CD8-positive, alpha-beta memory T cell (primary cell): ENCODE results near the gene SERPING1. TPM values are rescaled to one million over a fixed set of nuclear protein-coding genes. Genes with fewer than 3 reads are reported as not detected.
"Not testable (repeated sequence)": the region's sequence is repeated elsewhere in the genome, so short reads cannot be mapped to it uniquely, and the experiment has no call there.

ENCODE experiments used
- CTCF ChIA-PET: fragments of 350-600 bp; sonication (Branson Sonifier 250); formaldehyde crosslinking; loops from one replicate; lab custom pipeline; 2021; ENCODE audit warnings: antibody characterized with exemption; lab: Charles Lee
- POLR2A ChIA-PET: fragments of 350-600 bp; sonication (Branson Sonifier 250); formaldehyde crosslinking; loops from one replicate; lab custom pipeline; 2021; ENCODE audit warnings: antibody characterized with exemption; lab: Charles Lee
- DNase-seq, 5 donors: peaks; one replicate each; pipeline versions ENCODE4 v3.0.0 to v3.0.0-alpha.2; 2020 to 2022; ENCODE audit warnings: mixed read lengths in 1 of 5
- H3K27ac ChIP-seq: one replicate; pipeline ENCODE4 v1.7.0; 2013; ENCODE audit warnings: low read depth, mild to moderate bottlenecking, low read length, moderate library complexity
- H3K27me3 ChIP-seq: 2 replicates; pipeline ENCODE4 v1.7.0; 2013; ENCODE audit warnings: low read length, mild to moderate bottlenecking; ENCODE audit not compliant: insufficient read depth, poor library complexity, severe bottlenecking
- H3K36me3 ChIP-seq: 2 replicates; pipeline ENCODE4 v1.7.0; 2013; ENCODE audit warnings: mild to moderate bottlenecking, low read length, moderate library complexity; ENCODE audit not compliant: insufficient read depth
- H3K4me1 ChIP-seq: 2 replicates; pipeline ENCODE4 v1.7.0; 2013; ENCODE audit warnings: mild to moderate bottlenecking, low read length, moderate library complexity; ENCODE audit not compliant: insufficient read depth
- H3K4me3 ChIP-seq: 2 replicates; pipeline ENCODE4 v1.7.0; 2013; ENCODE audit warnings: mild to moderate bottlenecking, low read length
- H3K9me3 ChIP-seq: 2 replicates; pipeline ENCODE4 v1.7.0; 2013; ENCODE audit warnings: mild to moderate bottlenecking, low read length
- H3K27ac Mint-ChIP-seq, 8 donors: one replicate each; pipeline ENCODE4 v1.8.0; 2020 to 2021; ENCODE audit warnings: mixed read lengths in 8 of 8, mild to moderate bottlenecking in 6 of 8, inconsistent platforms in 3 of 8, moderate library complexity in 3 of 8
- H3K27me3 Mint-ChIP-seq, 2 donors: one replicate each; pipeline ENCODE4 v1.8.0; 2020 to 2021; ENCODE audit warnings: mixed read lengths in 2 of 2, mild to moderate bottlenecking in 1 of 2, moderate library complexity in 1 of 2
- H3K36me3 Mint-ChIP-seq, 3 donors: one replicate each; pipeline ENCODE4 v1.8.0; 2020 to 2021; ENCODE audit warnings: mixed read lengths in 3 of 3, inconsistent platforms in 1 of 3, mild to moderate bottlenecking in 1 of 3
- H3K4me1 Mint-ChIP-seq, 3 donors: one replicate each; pipeline ENCODE4 v1.8.0; 2020 to 2021; ENCODE audit warnings: mixed read lengths in 3 of 3, inconsistent platforms in 1 of 3, mild to moderate bottlenecking in 1 of 3
- H3K4me3 Mint-ChIP-seq, 7 donors: one replicate each; pipeline ENCODE4 v1.8.0; 2020 to 2021; ENCODE audit warnings: mixed read lengths in 7 of 7, mild to moderate bottlenecking in 6 of 7, moderate library complexity in 4 of 7, inconsistent platforms in 2 of 7
- H3K9me3 Mint-ChIP-seq, 5 donors: one replicate each; pipeline ENCODE4 v1.8.0; 2020 to 2022; ENCODE audit warnings: mixed read lengths in 5 of 5, mild to moderate bottlenecking in 3 of 5, moderate library complexity in 2 of 5, inconsistent platforms in 1 of 5
- polyA plus RNA-seq: library from polyadenylated mRNA; unstranded; fragments of 300-500 nt; fragmentation: Illumina TruSeq; gene quantifications from one replicate; pipeline ENCODE4 v1.2.3, GENCODE V29; 2021
- total RNA-seq, 2 experiments: library from RNA; stranded (reverse); gene quantifications; one replicate each; pipeline ENCODE4 v1.2.3, GENCODE V29; 2021

Gene SERPING1
- total and polyA plus RNA-seq, 3 experiments from 2014 or later = not detected

DNA sequence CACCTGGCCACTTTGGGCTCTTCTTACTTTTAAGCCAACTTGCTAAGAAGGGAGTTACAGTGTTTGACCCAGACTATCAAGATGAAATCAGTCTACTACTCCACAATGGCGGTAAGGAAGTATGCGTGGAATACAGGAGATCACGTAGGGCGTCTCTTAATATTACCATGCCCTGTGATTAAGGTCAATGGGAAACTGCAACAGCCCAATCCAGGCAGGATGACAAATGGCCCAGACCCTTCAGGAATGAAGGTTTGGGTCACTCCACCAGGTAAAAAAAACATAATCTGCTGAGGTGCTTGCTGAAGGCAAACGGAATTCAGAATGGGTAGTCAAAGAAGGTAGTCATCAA, 53.2 kb downstream of the SERPING1 start:
- Histone ChIP-seq H3K36me3 (no peaks in the 10 kb centered on the region), H3K27me3 (peaks cover 31% of the 10 kb centered on the region), H3K4me1 (peaks cover 19% of the 10 kb centered on the region), H3K9me3 (no peaks in the 10 kb centered on the region), H3K4me3 (no peak overlapping the region), H3K27ac (no peak overlapping the region)
- POLR2A ChIA-PET = no interaction called here
- Mint-ChIP-seq H3K4me1 (peaks cover 29 to 62% (median 33%) of the 10 kb centered on the region in 3 donors), H3K27ac (peak overlapping the region in 6 of 8 donors; percentile 86 to 98 (median 94)), H3K9me3 (no peaks in the 10 kb centered on the region), H3K27me3 (peaks cover 33 to 34% of the 10 kb centered on the region in 2 donors), H3K36me3 (peaks cover 0 to 4% (median 0%) of the 10 kb centered on the region in 3 donors), H3K4me3 (peak overlapping the region in 3 of 7 donors; percentile 8 to 75 (median 12))
- CTCF ChIA-PET = interaction anchor here (1.0 to 1.8 kb wide), 2 partner anchors 10 to 17 kb away, joined by 3 to 5 read pairs; no protein-coding TSS in a partner anchor
- DNase-seq = no peak

DNA sequence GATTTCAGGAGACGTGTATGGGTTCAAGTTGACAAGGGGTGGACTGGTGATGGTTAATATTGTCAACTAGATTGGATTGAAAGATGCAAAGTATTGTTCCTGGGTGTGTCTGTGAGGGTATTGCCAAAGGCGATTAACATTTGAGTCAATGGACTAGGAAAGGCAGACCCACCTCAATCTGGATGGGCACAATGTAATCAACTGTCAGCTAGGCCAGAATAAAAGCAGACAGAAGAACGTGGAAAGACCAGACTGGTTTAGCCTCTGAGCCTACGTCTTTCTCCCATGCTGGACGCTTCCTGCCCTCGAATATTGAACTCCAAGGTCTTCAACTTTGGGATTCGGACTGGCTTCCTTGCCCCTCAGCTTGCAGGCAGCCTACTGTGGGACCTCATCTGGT, 53.9 kb downstream of the SERPING1 start:
- Mint-ChIP-seq H3K4me1 (peaks cover 29 to 56% (median 33%) of the 10 kb centered on the region in 3 donors), H3K27ac (peak overlapping the region in 6 of 8 donors; percentile 81 to 98 (median 90)), H3K36me3 (peaks cover 0 to 4% (median 0%) of the 10 kb centered on the region in 3 donors), H3K27me3 (peaks cover 27 to 29% of the 10 kb centered on the region in 2 donors), H3K4me3 (peak overlapping the region in 2 of 7 donors; percentile 46 to 75), H3K9me3 (no peaks in the 10 kb centered on the region)
- H3K27ac ChIP-seq = no peak overlapping the region
- POLR2A ChIA-PET = no interaction called here
- no peak for DNase-seq
- H3K4me3 ChIP-seq = no peak overlapping the region
- H3K9me3 ChIP-seq = no peaks in the 10 kb centered on the region
- H3K36me3 ChIP-seq = no peaks in the 10 kb centered on the region
- CTCF ChIA-PET = interaction anchor here (0.8 to 0.9 kb wide), 2 partner anchors 150 to 193 kb away, joined by 3 to 4 read pairs; no protein-coding TSS in a partner anchor
- peaks cover 19% of the 10 kb centered on the region for H3K4me1 ChIP-seq
- peaks cover 25% of the 10 kb centered on the region for H3K27me3 ChIP-seq

DNA sequence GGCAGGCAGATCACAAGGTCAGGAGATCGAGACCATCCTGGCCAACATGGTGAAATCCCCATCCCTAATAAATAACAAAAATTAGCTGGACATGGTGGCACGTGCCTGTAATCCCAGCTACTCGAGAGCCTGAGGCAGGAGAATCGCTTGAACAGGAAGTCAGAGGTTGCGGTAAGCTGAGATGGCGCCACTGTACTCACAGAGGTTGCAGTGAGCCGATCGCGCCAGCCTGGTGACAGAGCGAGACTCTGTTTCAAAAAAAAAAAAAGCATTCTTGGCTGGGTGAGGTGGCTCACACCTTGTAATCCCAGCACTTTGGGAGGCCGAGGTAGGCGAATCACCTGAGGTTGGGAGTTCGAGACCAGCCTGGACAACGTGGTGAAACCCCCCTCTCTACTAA, 54.7 kb downstream of the SERPING1 start:
- Mint-ChIP-seq H3K27me3 (peaks cover 19 to 21% of the 10 kb centered on the region in 2 donors), H3K4me1 (peaks cover 29 to 54% (median 42%) of the 10 kb centered on the region in 3 donors), H3K27ac (peak overlapping the region in 7 of 8 donors; percentile 46 to 97 (median 87)), H3K4me3 (peak overlapping the region in 6 of 7 donors; percentile 41 to 75 (median 66))
- H3K27me3 ChIP-seq = peaks cover 17% of the 10 kb centered on the region
- not testable (repeated sequence) for H3K9me3 Mint-ChIP-seq, H3K27ac ChIP-seq, H3K9me3 ChIP-seq, H3K4me3 ChIP-seq, H3K36me3 Mint-ChIP-seq, H3K36me3 ChIP-seq
- peak in 4 of 5 donors; percentile 29 to 51 (median 41) for DNase-seq
- POLR2A ChIA-PET = interaction anchor here (1.2 kb wide), 1 partner anchor 11 kb away, joined by 5 read pairs; no protein-coding TSS in a partner anchor
- CTCF ChIA-PET = interaction anchor here (0.8 kb wide), 1 partner anchor 194 kb away, joined by 4 read pairs; no protein-coding TSS in a partner anchor
- peaks cover 27% of the 10 kb centered on the region for H3K4me1 ChIP-seq

DNA sequence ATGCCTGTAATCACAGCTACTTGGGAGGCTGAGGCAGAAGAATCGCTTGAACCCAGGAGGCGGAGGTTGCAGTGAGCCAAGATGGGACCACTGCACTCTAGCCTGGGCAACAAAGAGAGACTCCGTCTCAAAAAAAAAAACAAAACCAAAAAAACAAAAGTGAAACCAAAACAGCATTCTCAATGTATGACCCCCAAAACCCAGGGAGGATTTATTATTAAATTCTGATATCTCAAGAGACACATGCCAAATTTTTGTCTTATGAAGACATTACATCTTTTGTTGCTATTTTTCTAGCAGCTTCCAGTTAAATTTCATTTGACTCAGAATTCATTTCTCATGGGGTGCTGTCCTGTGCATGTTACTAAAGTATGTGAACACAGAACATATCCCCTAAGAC, 55.2 kb downstream of the SERPING1 start:
- Histone ChIP-seq H3K27ac (no peak overlapping the region), H3K9me3 (no peaks in the 10 kb centered on the region), H3K4me1 (peaks cover 27% of the 10 kb centered on the region), H3K36me3 (no peaks in the 10 kb centered on the region), H3K27me3 (peaks cover 12% of the 10 kb centered on the region), H3K4me3 (no peak overlapping the region)
- Mint-ChIP-seq H3K4me3 (peak overlapping the region in 6 of 7 donors; percentile 41 to 75 (median 66)), H3K9me3 (no peaks in the 10 kb centered on the region), H3K36me3 (peaks cover 0 to 7% (median 0%) of the 10 kb centered on the region in 3 donors), H3K4me1 (peaks cover 32 to 54% (median 46%) of the 10 kb centered on the region in 3 donors), H3K27me3 (peaks cover 14 to 17% of the 10 kb centered on the region in 2 donors), H3K27ac (peak overlapping the region in 6 of 8 donors; percentile 61 to 97 (median 87))
- no peak for DNase-seq
- ChIA-PET POLR2A (interaction anchor here (1.2 kb wide), 1 partner anchor 12 kb away, joined by 5 read pairs; no protein-coding TSS in a partner anchor), CTCF (no interaction called here)

DNA sequence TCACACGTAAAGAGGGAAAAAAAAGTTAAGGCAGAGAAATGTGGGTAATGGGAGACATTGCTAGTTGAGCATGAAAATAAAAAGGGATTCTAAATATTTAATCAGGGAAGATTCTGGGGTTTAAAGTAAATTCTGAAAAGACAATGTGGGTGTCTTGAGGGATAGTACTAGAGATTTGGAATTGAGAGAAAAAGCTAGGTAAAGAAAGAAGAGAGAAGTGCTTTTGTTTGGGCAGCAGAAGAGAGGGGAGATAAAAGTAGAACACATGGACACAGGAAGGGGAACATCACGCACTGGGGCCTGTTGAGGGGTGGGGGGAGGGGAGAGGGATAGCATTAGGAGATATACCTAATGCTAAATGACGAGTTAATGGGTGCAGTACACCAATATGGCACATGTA, 55.7 kb downstream of the SERPING1 start:
- no peak overlapping the region for H3K4me3 ChIP-seq
- peaks cover 0 to 12% (median 0%) of the 10 kb centered on the region in 3 donors for H3K36me3 Mint-ChIP-seq
- peaks cover 30% of the 10 kb centered on the region for H3K4me1 ChIP-seq
- H3K36me3 ChIP-seq = no peaks in the 10 kb centered on the region
- peak overlapping the region in 6 of 8 donors; percentile 6 to 89 (median 82) for H3K27ac Mint-ChIP-seq
- peaks cover 9 to 12% of the 10 kb centered on the region in 2 donors for H3K27me3 Mint-ChIP-seq
- CTCF ChIA-PET = no interaction called here
- H3K4me3 Mint-ChIP-seq = peak overlapping the region in 1 of 7 donors; percentile 79
- H3K27me3 ChIP-seq = peaks cover 8% of the 10 kb centered on the region
- no peak for DNase-seq
- H3K27ac ChIP-seq = no peak overlapping the region
- peaks cover 32 to 54% (median 47%) of the 10 kb centered on the region in 3 donors for H3K4me1 Mint-ChIP-seq
- no peaks in the 10 kb centered on the region for H3K9me3 ChIP-seq
- POLR2A ChIA-PET = interaction anchor here (1.2 kb wide), 1 partner anchor 12 kb away, joined by 5 read pairs; no protein-coding TSS in a partner anchor
- no peaks in the 10 kb centered on the region for H3K9me3 Mint-ChIP-seq

DNA sequence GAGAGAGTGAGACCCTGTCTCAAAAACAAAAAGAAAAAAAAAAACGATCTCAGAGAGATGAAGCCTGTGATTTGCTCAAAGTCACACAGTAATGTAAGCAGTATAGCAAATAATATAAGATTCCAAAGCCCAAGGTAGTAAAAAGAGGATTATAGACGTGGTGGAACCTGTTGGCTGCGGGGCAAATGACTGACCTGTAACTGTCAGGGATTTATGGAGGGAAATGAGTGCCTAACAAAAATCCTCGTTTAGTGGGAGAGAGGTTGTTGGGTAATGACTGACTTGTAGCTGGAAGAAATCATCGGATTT, 59.4 kb downstream of the SERPING1 start:
- CTCF ChIA-PET = interaction anchor here (2.0 to 3.5 kb wide), 2 partner anchors 12 to 89 kb away, joined by 10 to 15 read pairs; partner anchors contain the start of gene UBE2L6
- Histone ChIP-seq H3K27ac (peak overlapping the region; percentile 92), H3K9me3 (no peaks in the 10 kb centered on the region), H3K4me1 (peaks cover 13% of the 10 kb centered on the region), H3K4me3 (peak overlapping the region; percentile 95), H3K36me3 (peaks cover 27% of the 10 kb centered on the region), H3K27me3 (no peaks in the 10 kb centered on the region)
- DNase-seq = no peak
- peaks cover 3 to 33% (median 6%) of the 10 kb centered on the region in 3 donors for H3K36me3 Mint-ChIP-seq
- no peaks in the 10 kb centered on the region for H3K9me3 Mint-ChIP-seq
- peak overlapping the region; percentile 92 to 98 (median 96) for H3K4me3 Mint-ChIP-seq
- POLR2A ChIA-PET = interaction anchor here (0.5 to 1.1 kb wide), 2 partner anchors 11 to 191 kb away, joined by 4 to 8 read pairs; partner anchors contain the start of gene ZDHHC5
- H3K4me1 Mint-ChIP-seq = peaks cover 25 to 49% (median 45%) of the 10 kb centered on the region in 3 donors
- H3K27me3 Mint-ChIP-seq = no peaks in the 10 kb centered on the region
- peak overlapping the region; percentile 91 to 99 (median 97) for H3K27ac Mint-ChIP-seq

DNA sequence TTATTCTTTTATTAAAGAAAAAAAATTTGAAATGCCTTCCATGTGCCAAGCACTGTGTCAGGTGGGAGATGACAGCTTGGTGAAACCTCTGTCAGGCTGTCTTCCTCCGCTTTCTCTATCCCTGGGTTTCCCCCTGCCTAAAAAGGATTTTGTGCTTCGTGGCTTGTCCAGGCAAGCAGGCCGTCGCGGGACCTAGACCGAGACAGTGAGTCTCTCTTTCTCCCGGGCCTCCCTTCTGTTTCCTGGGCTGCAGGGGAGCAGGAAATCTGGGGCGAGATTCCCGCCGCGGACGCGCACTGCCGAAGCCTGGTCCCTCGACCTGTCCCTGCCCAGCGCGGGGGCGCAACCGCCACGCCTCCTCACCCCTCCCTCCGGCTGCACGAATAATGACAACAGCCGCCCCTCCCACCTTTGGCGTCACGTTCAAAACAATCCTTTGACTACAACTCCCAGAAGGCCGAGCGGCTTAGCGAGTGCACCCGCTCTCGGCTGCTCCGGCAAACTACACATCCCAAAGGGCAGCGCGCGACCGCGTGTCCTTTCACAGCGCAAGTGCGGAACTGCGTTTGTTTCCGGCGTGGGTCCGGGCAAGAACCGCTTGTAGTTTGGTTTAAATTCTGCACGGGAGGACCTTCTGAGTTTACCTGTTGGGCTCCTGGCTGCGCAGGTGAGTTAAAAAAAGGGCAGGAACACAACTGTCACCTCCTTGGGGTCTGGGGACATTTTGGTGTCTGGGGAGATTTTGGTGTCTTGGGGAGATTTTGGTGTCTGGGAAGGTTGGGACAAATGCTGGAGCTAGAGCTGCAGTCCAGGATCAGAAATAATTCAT, 59.9 kb downstream of the SERPING1 start, which contains the start of gene CLP1:
CLP1 (plus strand) TSS at position 569 of the 829 bp plus-strand sequence. CDS start 1,715 bp downstream, outside the sequence.
- Mint-ChIP-seq H3K4me3 (peak within 1 kb of the TSS; percentile 92 to 98 (median 96)), H3K36me3 (peaks cover 6 to 37% (median 9%) of the 10 kb centered on the region in 3 donors), H3K4me1 (peaks cover 27 to 52% (median 43%) of the 10 kb centered on the region in 3 donors), H3K27ac (peak within 1 kb of the TSS; percentile 91 to 99 (median 98)), H3K27me3 (no peaks in the 10 kb centered on the region), H3K9me3 (no peaks in the 10 kb centered on the region)
- ChIA-PET CTCF (interaction anchor here (1.1 to 3.5 kb wide), 3 partner anchors 9 to 89 kb away, joined by 3 to 15 read pairs (median 10); partner anchors contain the start of gene UBE2L6), POLR2A (interaction anchor here (0.5 to 1.1 kb wide), 3 partner anchors 10 to 191 kb away, joined by 3 to 8 read pairs (median 4); partner anchors contain the start of genes SELENOH and ZDHHC5)
- Histone ChIP-seq H3K4me3 (peak within 1 kb of the TSS; percentile 95), H3K36me3 (peaks cover 30% of the 10 kb centered on the region), H3K27ac (peak within 1 kb of the TSS; percentile 92), H3K4me1 (peaks cover 13% of the 10 kb centered on the region), H3K9me3 (no peaks in the 10 kb centered on the region), H3K27me3 (no peaks in the 10 kb centered on the region)
- DNase-seq = peak; percentile 98 to 99 (median 99)
